GM19324 (cell line): Measurements from ENCODE around the gene CD8B.

Experiments used
- ATAC-seq: cut with Tn5 transposase; IDR thresholded peaks from one replicate; pipeline ENCODE4 v1.9.1; 2021; ENCODE audit warnings: mild to moderate bottlenecking, moderate library complexity; ENCODE audit not compliant: unreplicated experiment, low FRiP score

CD8B gene

GRCh38 chr2:86806059-86806857 lies 55.4 kb downstream of the CD8B start:
- ATAC-seq: no peak

GRCh38 chr2:86800856-86801567 lies 60.7 kb downstream of the CD8B start:
- no peak for ATAC-seq

DNA sequence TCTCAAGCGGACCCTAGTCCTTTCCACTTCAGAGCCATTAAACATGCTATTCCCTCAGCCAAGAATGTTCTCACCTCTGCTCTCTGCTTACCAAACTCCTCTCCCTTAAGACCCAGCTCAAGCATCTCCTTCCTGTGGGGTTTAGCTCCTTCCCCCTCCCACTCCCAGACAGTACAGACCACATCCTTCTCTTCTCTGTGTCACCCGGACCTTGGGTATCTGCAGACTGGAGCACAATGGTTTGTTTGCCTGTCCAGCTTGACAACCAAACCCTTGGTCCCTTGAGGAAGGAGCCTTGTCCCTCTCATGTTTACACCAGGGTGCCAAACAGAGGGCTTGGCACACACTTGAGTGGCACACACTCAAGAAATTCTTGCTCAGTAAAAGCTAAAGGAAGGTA lies 66.8 kb downstream of the CD8B start:
- no peak for ATAC-seq

GRCh38 chr2:86793752-86794151 lies 67.9 kb downstream of the CD8B start:
- no peak for ATAC-seq

DNA sequence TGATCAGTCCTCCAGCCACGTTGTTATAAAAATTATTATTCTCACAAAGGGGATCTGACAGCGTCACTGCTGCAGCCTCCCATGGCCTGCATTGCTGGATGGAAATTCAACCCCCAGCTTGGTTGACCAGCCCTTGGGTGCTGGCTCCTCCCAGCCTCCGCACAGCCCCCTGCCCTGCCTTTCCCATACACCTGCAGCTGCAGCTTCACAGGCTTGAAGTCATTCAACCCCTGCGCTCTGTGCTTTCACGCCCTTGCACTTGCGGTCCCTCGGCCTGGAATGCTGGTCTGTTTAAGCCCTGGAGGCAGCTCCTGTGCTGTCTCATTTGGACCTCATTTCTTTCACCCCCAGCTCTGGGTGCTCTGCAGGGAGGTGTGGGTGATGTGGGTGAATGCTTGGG lies 70.1 kb downstream of the CD8B start:
- no peak for ATAC-seq

DNA sequence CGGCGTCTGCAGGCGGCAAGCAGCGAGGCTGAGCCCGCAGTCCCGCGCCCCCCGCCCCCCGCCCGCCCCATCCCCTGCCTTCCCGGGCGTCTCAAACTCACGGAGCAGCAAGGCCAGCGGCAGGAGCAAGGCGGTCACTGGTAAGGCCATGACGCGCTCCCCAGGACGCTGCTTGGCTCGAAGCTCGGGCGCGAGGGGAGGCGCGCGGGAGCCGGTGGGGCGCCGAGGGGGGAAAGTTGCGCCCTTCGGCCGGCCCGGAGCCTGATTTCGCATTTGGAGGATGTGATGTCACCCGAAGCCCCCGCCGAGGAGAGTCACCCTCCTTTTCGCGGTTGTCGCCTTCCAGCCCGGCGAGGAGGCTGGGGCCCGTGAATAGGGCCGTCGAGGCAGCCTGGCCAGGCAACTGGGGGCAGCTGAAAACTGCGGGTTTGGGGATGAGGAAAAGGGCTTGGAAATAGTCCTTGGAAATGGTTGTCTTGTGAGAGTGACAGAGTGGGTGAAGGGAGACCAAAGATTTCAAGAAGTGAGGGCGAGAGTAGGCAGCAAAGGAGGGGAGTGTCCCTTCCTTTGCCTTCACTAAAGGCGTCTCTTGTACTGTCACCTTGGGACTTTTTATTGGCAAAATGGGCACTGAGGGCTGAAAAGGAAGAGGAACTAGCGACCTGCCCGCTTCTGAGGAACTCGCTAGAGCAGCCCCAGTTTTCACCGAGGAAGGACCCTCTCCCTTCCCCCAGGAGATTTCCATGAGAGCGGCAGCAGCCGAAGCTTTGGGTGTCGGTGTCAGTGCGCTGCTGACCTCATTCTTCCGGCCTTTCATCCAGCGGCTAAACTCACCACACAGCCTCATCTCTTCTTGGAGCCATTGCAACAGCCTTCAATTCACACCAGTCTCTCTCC lies 70.8 kb downstream of the CD8B start, which contains the start of gene CD8A:
CD8A (minus strand) TSS at position 238 of the 897 bp plus-strand sequence; CDS start at position 150, 88 bp downstream.
- no peak for ATAC-seq

DNA sequence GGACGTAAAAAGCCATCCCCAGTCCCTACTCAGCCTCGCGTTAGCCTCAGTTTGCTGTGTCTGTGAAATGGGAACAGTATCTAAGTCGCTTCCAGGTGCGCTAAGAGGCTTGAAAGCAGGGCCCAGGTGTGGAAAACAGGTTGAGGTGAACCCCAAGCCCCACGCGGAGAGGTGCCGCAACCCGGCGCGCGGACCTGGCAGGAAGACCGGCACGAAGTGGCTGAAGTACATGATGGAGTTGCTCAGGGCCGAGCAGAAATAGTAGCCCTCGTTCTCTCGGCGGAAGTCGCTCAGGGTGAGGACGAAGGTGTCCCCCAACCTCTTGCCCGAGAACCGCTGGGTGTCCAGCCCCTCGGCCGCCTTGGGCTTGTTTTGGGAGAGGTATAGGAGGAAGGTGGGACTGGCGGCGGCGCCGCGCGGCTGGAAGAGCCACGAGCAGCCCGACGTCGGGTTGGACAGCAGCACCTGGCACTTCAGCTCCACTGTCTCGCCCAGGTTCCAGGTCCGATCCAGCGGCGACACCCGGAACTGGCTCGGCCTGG lies 71.5 kb downstream of the CD8B start:
- no peak for ATAC-seq

DNA sequence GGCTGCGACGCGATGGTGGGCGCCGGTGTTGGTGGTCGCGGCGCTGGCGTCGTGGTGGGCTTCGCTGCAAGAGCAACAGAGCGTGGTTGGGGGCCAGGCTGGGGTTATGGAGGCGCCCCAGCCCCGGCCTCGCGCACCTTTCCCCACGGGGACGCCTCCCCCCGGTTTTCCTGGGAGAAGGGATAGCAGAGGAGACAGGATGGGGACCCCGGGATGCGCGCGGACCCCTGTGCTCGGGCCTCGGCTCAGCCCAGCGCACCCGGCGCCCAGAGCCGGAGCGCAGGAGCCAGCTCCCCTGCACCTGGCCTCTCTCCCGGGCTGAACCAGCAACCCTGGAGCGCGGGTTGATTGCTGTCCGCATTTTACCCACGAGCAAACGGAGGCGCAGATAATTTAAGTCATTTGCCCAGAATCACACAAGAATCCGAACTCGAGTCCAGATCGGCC lies 72.0 kb downstream of the CD8B start:
- ATAC-seq: no peak

DNA sequence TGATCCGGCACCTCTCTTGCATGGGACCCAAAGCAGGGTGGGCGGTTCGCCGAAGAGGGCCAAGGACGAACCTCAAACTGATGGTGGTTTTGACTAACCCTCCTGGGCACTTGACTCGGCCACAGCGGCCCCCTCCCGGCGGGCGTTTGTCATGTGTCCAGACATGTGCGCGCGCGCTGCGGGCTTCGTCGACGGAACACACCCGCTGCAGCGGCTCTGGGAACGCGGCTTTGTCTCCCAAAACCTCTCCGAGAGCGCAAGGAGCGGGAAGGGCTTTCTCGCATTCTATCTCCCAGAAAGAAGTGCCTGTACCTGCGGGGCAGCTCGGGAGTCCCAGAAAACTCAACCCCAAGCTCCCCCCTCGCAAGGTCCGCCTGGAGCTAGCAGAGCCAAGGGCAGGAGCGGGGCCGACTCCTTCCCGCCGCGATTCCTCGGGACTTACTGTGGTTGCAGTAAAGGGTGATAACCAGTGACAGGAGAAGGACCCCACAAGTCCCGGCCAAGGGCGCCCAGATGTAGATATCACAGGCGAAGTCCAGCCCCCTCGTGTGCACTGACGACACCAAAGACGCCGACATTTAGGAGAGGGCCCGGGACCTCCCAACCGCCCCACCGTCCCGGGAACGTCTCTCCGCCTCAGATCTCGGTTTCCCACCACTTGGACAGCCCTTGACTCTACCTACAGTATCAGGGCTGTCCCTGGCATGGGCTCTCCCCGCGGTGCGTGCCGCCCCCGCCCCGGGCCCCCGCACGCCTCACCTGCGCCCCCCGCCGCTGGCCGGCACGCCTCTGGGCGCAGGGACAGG lies 72.6 kb downstream of the CD8B start:
- no peak for ATAC-seq

DNA sequence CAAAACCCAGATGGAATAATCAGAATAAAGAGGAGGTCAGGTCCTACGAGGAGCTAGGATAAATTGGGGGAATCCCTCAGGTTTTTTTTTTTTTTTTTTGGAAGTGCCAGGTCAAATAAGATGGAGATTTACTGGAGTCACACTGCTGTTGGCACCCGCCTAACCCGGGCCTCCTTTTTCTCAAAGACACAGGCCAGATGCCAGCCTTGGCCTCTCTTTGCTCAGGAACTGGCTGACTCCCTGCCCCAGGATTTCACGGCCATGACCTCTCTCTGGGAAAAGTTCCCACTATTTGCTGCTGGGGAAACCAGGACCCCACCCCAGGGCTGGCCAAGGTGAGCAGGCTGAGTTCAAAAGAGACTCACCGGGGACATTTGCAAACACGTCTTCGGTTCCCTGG lies 73.5 kb downstream of the CD8B start:
- ATAC-seq: no peak

DNA sequence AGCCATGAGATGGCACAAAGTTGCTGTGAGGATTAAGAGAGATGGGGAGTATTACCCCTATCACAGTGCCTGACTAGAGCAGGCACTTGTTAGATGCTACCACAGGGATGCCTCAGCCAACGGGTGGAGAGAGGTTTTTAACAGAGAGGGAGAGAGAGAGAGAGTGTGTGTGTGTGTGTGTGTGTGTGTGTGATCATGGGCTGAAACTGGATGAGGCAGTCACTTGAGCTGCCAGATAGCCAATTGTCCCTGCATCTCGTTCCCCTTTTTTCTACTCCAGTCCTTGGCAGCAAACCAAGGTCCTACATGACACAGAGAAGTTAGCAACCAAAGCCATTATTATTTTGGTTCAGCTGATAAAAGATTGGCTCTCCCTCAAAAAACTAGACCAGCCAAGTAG lies 74.0 kb downstream of the CD8B start:
- ATAC-seq: no peak

GRCh38 chr2:86786001-86786536 lies 75.6 kb downstream of the CD8B start:
- ATAC-seq: no peak

DNA sequence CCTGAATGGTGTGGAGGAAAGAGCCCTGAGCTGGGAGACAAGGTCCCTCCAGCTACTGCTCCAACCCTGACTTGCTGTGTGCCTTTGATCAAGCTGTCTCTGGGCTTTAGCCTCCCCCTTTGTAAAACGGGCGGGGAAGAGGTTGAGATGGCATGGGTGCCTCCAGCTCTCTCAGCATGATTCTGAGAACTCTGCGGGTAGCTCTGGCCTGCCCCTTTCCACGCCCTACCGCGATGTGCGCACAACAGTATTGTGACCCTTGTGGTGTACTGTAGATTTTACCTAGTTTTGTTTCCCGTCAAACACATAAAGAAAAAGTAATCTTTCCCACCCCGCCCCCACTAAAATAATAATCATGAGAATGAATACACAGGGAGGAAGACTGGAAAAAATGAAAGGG lies 76.2 kb downstream of the CD8B start:
- ATAC-seq: no peak

GRCh38 chr2:86783615-86784339 lies 77.9 kb downstream of the CD8B start:
- ATAC-seq: peak; percentile 94

DNA sequence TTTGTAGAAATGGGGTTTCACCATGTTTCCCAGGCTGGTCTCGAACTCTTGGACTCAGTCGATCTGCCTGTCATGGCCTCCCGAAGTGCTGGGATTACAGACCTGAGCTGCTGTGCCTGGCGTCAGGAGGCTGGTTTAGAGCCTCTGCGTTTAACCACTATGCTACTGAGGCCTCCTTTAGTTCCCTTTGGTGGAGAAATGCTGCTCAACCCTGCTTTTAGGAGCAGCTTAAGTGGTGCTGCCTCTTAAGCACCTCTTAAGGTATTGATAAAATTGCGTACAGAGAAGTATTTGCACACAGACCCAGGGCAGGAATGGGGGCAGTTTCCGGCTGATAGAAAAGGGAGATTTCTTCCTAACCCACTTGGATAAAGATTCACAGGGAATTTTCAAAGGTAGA lies 78.9 kb downstream of the CD8B start:
- ATAC-seq: no peak

GRCh38 chr2:86781363-86781762 lies 80.3 kb downstream of the CD8B start:
- ATAC-seq: no peak

DNA sequence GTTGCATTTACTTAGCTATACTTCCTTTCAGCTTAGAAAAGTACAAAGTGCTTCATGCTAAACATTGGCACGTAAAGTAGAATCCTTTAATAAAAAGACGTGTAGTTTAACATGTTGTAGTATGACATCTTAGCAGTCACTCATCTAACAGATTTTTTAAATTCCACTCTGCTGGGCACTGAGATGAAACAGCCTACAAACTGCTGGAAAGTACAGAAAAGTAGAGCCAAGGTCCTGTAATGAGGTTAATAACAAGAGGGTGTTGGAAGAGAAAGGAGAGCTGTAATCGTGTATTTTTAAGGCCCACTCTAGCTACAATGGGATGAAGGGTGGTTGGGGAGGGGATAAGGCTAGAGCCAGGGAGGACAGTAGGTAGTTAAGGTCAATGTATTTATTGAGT lies 81.7 kb downstream of the CD8B start:
- no peak for ATAC-seq

GRCh38 chr2:86778957-86779356 lies 82.7 kb downstream of the CD8B start:
- no peak for ATAC-seq

DNA sequence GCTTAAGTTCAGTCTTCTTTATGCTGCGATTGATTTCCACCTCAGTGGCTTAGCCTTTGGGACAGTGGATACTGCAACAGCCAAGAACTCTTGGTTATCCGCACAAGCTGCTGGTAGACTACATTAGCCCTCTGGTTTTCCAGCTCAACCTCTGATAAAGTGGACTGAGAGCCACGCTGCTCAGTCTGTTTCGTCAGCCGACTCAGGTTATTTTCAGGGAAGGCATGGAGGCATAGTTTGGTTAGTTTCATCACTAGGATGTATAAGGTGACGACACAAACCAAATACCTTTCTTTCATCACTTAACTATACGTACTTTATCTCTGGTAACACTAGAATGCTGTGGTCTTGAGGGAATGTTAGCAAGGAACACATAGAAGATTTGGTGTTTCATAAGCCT lies 85.2 kb downstream of the CD8B start:
- ATAC-seq: no peak
